Osteoblast (primary cell): Measurements from ENCODE around the gene NAV2. TPM values are rescaled to one million over a fixed set of nuclear protein-coding genes. Genes with fewer than 3 reads are reported as not detected.

Experiments used
- DNase-seq: peaks from one replicate; pipeline ENCODE4 v3.0.0; 2011; ENCODE audit warnings: low spot score, mixed read lengths; ENCODE audit not compliant: insufficient read length; ENCODE audit errors: missing footprints
- H2AFZ ChIP-seq: 2 replicates; pipeline ENCODE4 v1.6.0; 2011; ENCODE audit warnings: mild to moderate bottlenecking, low read length
- H3K27ac ChIP-seq: 2 replicates; pipeline ENCODE4 v1.5.1; 2011; ENCODE audit warnings: mild to moderate bottlenecking, low read depth, low read length, moderate library complexity
- H3K27me3 ChIP-seq: 2 replicates; pipeline ENCODE4 v1.6.0; 2012; ENCODE audit warnings: mild to moderate bottlenecking, control low read depth, inconsistent platforms, low read length, moderate library complexity; ENCODE audit not compliant: insufficient read depth
- H3K36me3 ChIP-seq: 2 replicates; pipeline ENCODE4 v1.5.1; 2011; ENCODE audit warnings: mild to moderate bottlenecking, low read length, control low read depth, moderate library complexity; ENCODE audit not compliant: insufficient read depth
- H3K4me1 ChIP-seq: 2 replicates; pipeline ENCODE4 v1.5.1; 2011; ENCODE audit warnings: mild to moderate bottlenecking, low read length, control low read depth, moderate library complexity; ENCODE audit not compliant: insufficient read depth
- H3K4me2 ChIP-seq: 2 replicates; pipeline ENCODE4 v1.6.0; 2011; ENCODE audit warnings: mild to moderate bottlenecking, low read length; ENCODE audit not compliant: insufficient read depth
- H3K4me3 ChIP-seq: fragments of 200-600 bp; sonication (generic); 3 replicates; pipeline ENCODE4 v1.5.1; 2012; ENCODE audit warnings: mild to moderate bottlenecking, low read length, inconsistent platforms; ENCODE audit not compliant: insufficient read depth
- H3K79me2 ChIP-seq: 2 replicates; pipeline ENCODE4 v1.6.0; 2012; ENCODE audit warnings: mild to moderate bottlenecking, low read length, control low read depth, inconsistent platforms; ENCODE audit not compliant: insufficient read depth
- H3K9me3 ChIP-seq: 2 replicates; pipeline ENCODE4 v1.5.1; 2011; ENCODE audit warnings: low read depth, low read length, control low read depth
- H4K20me1 ChIP-seq: 2 replicates; pipeline ENCODE4 v1.6.0; 2012; ENCODE audit warnings: mild to moderate bottlenecking, low read length, control low read depth; ENCODE audit not compliant: insufficient read depth
- CTCF ChIP-seq: IDR thresholded peaks from 2 replicates; pipeline ENCODE4 v1.5.1; 2011; ENCODE audit warnings: mild to moderate bottlenecking, low read depth, low read length, moderate library complexity; ENCODE audit errors: extremely low read depth
- total RNA-seq: library from RNA; depleted of rRNA; stranded (reverse); fragments of >200 nt; gene quantifications from 2 replicates; pipeline ENCODE4 v1.2.3, GENCODE V29; 2012

NAV2 gene
- total RNA-seq, 1 donor, result 8.7 TPM

- no peak for DNase-seq
- Histone ChIP-seq H3K9me3 (no peaks in the 10 kb centered on the region), H4K20me1 (no peaks in the 10 kb centered on the region), H3K4me2 (no peak overlapping the region), H3K27ac (no peak overlapping the region), H3K4me3 (no peak overlapping the region), H3K79me2 (peaks cover 49% of the 10 kb centered on the region), H3K4me1 (peaks cover 15% of the 10 kb centered on the region), H3K27me3 (no peaks in the 10 kb centered on the region), H3K36me3 (peaks cover 12% of the 10 kb centered on the region), H2AFZ (no peak overlapping the region)
- TF ChIP-seq CTCF, result no peak
Observed at GRCh38 chr11:19966441-19966840, 253.8 kb downstream of the NAV2 start.

- Histone ChIP-seq H2AFZ (no peak overlapping the region), H3K4me2 (no peak overlapping the region), H3K9me3 (no peaks in the 10 kb centered on the region), H3K4me3 (no peak overlapping the region), H4K20me1 (no peaks in the 10 kb centered on the region), H3K36me3 (peaks cover 7% of the 10 kb centered on the region), H3K4me1 (peaks cover 15% of the 10 kb centered on the region), H3K27me3 (no peaks in the 10 kb centered on the region), H3K27ac (no peak overlapping the region), H3K79me2 (peaks cover 45% of the 10 kb centered on the region)
- DNase-seq, result no peak
- no peak for TF ChIP-seq CTCF
Observed at GRCh38 chr11:19966927-19967326, 254.3 kb downstream of the NAV2 start.

- no peaks in the 10 kb centered on the region for H3K9me3 ChIP-seq
- H3K4me1 ChIP-seq, result peaks cover 7% of the 10 kb centered on the region
- no peak overlapping the region for H3K4me3 ChIP-seq
- TF ChIP-seq CTCF, result no peak
- no peak for DNase-seq
- H3K79me2 ChIP-seq, result peaks cover 48% of the 10 kb centered on the region
- no peaks in the 10 kb centered on the region for H4K20me1 ChIP-seq
- H3K27me3 ChIP-seq, result no peaks in the 10 kb centered on the region
- H2AFZ ChIP-seq, result no peak overlapping the region
- no peak overlapping the region for H3K27ac ChIP-seq
- peaks cover 7% of the 10 kb centered on the region for H3K36me3 ChIP-seq
- H3K4me2 ChIP-seq, result no peak overlapping the region
Observed at GRCh38 chr11:19967787-19968186, 255.2 kb downstream of the NAV2 start.

GRCh38 chr11:19968860-19969259 lies 256.2 kb downstream of the NAV2 start:
- peaks cover 10% of the 10 kb centered on the region for H3K36me3 ChIP-seq

More at GRCh38 chr11:19968860-19969259, 256.2 kb downstream of the NAV2 start:
- Histone ChIP-seq H3K9me3 (no peaks in the 10 kb centered on the region), H3K27me3 (no peaks in the 10 kb centered on the region), H2AFZ (no peak overlapping the region), H4K20me1 (no peaks in the 10 kb centered on the region), H3K27ac (no peak overlapping the region), H3K4me2 (no peak overlapping the region), H3K79me2 (peaks cover 54% of the 10 kb centered on the region), H3K4me1 (no peaks in the 10 kb centered on the region), H3K4me3 (no peak overlapping the region)
- no peak for TF ChIP-seq CTCF
- no peak for DNase-seq
